ENCODE measurements around the gene RXFP1.
A peak's percentile ranks its signal among the peaks of the same experiment; 100 is the strongest.

Gene RXFP1

GRCh38 chr4:158671915-158672806 is 150.5 kb downstream of the RXFP1 start, which contains the start of gene ETFDH:
Gene ETFDH (plus strand): TSS chr4:158672296. CDS start chr4:158672457, 161 bp downstream.
- peak; percentile 99 for DNase-seq (ENCODE audit: low spot score)

- DNase-seq (ENCODE audit: low spot score), result no peak
Observed at GRCh38 chr4:158673633-158674032, 152.0 kb downstream of the RXFP1 start.

GRCh38 chr4:158676076-158676475 is 154.4 kb downstream of the RXFP1 start:
- DNase-seq (ENCODE audit: low spot score), result no peak

- DNase-seq (ENCODE audit: low spot score), result no peak
Observed at GRCh38 chr4:158678767-158679166, 157.1 kb downstream of the RXFP1 start.

GRCh38 chr4:158681629-158682028 is 159.9 kb downstream of the RXFP1 start:
- DNase-seq (ENCODE audit: low spot score), result no peak

GRCh38 chr4:158682066-158682465 is 160.4 kb downstream of the RXFP1 start:
- DNase-seq (ENCODE audit: low spot score), result no peak

GRCh38 chr4:158688813-158689212 is 167.1 kb downstream of the RXFP1 start:
- no peak for DNase-seq (ENCODE audit: low spot score)
